ENCODE measurements around the gene CCDC39.

The CCDC39 gene

GRCh38 chr3:180704532-180704931, 25.2 kb upstream of the CCDC39 start:
- no peaks in the 10 kb centered on the region for H3K4me1 ChIP-seq (ENCODE audit: low read depth, poor library complexity, severe bottlenecking)
- H3K27me3 ChIP-seq (ENCODE audit: insufficient read depth, low read depth) = no peaks in the 10 kb centered on the region
- H3K79me2 ChIP-seq (ENCODE audit: insufficient read depth, low read depth) = no peaks in the 10 kb centered on the region
- no peaks in the 10 kb centered on the region for H4K20me1 ChIP-seq (ENCODE audit: insufficient read depth)
- no peak for TF ChIP-seq CTCF (conservative IDR thresholded peaks at IDR 0.05; ENCODE audit: low read depth, low read length)
- no peak overlapping the region for H3K4me3 ChIP-seq (IDR thresholded peaks at IDR 0.05; ENCODE audit: insufficient read depth, low read depth, low read length)
- no peak overlapping the region for H2AFZ ChIP-seq (ENCODE audit: low read depth)
- no peaks in the 10 kb centered on the region for H3K36me3 ChIP-seq (ENCODE audit: insufficient read depth)
- H3K9ac ChIP-seq = no peak overlapping the region
- H3K27ac ChIP-seq = no peak overlapping the region
- no peak overlapping the region for H3K4me2 ChIP-seq

GRCh38 chr3:180700941-180701340, 21.7 kb upstream of the CCDC39 start:
- H3K27ac ChIP-seq = no peak overlapping the region
- no peak for TF ChIP-seq CTCF (conservative IDR thresholded peaks at IDR 0.05; ENCODE audit: low read depth, low read length)
- H3K4me3 ChIP-seq (IDR thresholded peaks at IDR 0.05; ENCODE audit: insufficient read depth, low read depth, low read length) = no peak overlapping the region
- no peaks in the 10 kb centered on the region for H4K20me1 ChIP-seq (ENCODE audit: insufficient read depth)
- no peak overlapping the region for H2AFZ ChIP-seq (ENCODE audit: low read depth)
- H3K4me2 ChIP-seq = no peak overlapping the region
- no peaks in the 10 kb centered on the region for H3K27me3 ChIP-seq (ENCODE audit: insufficient read depth, low read depth)
- no peaks in the 10 kb centered on the region for H3K79me2 ChIP-seq (ENCODE audit: insufficient read depth, low read depth)
- no peak overlapping the region for H3K9ac ChIP-seq
- H3K36me3 ChIP-seq (ENCODE audit: insufficient read depth) = no peaks in the 10 kb centered on the region
- H3K4me1 ChIP-seq (ENCODE audit: low read depth, poor library complexity, severe bottlenecking) = no peaks in the 10 kb centered on the region

- Histone ChIP-seq H3K9ac (no peak overlapping the region), H3K4me3 (IDR thresholded peaks at IDR 0.05; ENCODE audit: insufficient read depth, low read depth, low read length) (no peak overlapping the region), H3K4me1 (ENCODE audit: low read depth, poor library complexity, severe bottlenecking) (no peaks in the 10 kb centered on the region), H3K4me2 (no peak overlapping the region), H3K27me3 (ENCODE audit: insufficient read depth, low read depth) (no peaks in the 10 kb centered on the region), H2AFZ (ENCODE audit: low read depth) (no peak overlapping the region), H3K36me3 (ENCODE audit: insufficient read depth) (no peaks in the 10 kb centered on the region), H4K20me1 (ENCODE audit: insufficient read depth) (no peaks in the 10 kb centered on the region), H3K79me2 (ENCODE audit: insufficient read depth, low read depth) (no peaks in the 10 kb centered on the region), H3K27ac (no peak overlapping the region)
- TF ChIP-seq CTCF (conservative IDR thresholded peaks at IDR 0.05; ENCODE audit: low read depth, low read length) = no peak
Observed at GRCh38 chr3:180698760-180699270, 19.5 kb upstream of the CCDC39 start.

GRCh38 chr3:180694321-180694720, 15.0 kb upstream of the CCDC39 start:
- Histone ChIP-seq H3K9ac (no peak overlapping the region), H3K79me2 (ENCODE audit: insufficient read depth, low read depth) (no peaks in the 10 kb centered on the region), H4K20me1 (ENCODE audit: insufficient read depth) (no peaks in the 10 kb centered on the region), H3K27me3 (ENCODE audit: insufficient read depth, low read depth) (no peaks in the 10 kb centered on the region), H3K27ac (no peak overlapping the region), H3K4me2 (no peak overlapping the region), H3K4me3 (IDR thresholded peaks at IDR 0.05; ENCODE audit: insufficient read depth, low read depth, low read length) (no peak overlapping the region), H3K36me3 (ENCODE audit: insufficient read depth) (no peaks in the 10 kb centered on the region), H2AFZ (ENCODE audit: low read depth) (no peak overlapping the region), H3K4me1 (ENCODE audit: low read depth, poor library complexity, severe bottlenecking) (no peaks in the 10 kb centered on the region)
- no peak for TF ChIP-seq CTCF (conservative IDR thresholded peaks at IDR 0.05; ENCODE audit: low read depth, low read length)
